ENCODE results near the gene PHC2. TPM values are rescaled to one million over a fixed set of nuclear protein-coding genes. Genes with fewer than 3 reads are reported as not detected.
"Not testable (repeated sequence)": the region's sequence is repeated elsewhere in the genome, so short reads cannot be mapped to it uniquely, and the experiment has no call there.

Gene PHC2
- total RNA-seq, 2 donors from 2014 or later: 48.7 to 59.4 TPM

DNA sequence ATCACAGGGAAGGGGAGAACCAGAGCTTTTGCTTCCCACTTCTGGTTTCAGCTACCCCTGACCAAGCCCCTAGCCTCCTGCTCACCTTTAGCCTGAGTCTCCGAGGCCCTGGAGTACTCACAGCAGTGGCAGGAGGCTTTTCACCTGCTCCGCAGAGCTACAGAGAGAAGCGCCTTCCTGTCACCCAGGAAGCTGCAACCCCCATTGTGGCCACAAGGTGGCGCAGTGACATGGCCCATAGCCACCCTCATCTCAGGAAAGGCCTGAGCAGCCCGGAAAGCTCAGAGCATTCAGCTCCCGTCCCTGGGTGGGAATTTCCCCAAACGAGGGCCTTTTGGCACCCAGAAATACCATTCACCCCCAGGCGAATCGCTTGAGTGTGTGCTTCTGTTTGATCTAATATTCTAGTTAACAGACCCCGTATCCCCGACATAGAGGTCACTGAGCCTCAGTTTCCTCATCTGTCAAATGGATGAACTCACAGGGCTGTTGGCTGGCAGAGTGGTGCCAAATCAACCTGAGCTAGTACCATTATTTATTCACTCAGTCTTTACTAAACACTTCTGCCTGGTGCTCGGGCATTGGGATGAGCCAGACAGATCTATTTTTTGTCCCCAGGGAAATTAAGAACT lies 135.3 kb downstream of the PHC2 start:
- intact Hi-C loops (cut with DNase I, micrococcal nuclease): loop anchor here (2.0 to 10.0 kb wide), 3 partner anchors 69 to 169 kb away; no protein-coding TSS in a partner anchor
- peak; percentile 61 to 91 for DNase-seq
- ATAC-seq: peak; percentile 88

GRCh38 chr1:33295023-33295422 lies 135.9 kb downstream of the PHC2 start:
- ATAC-seq (no peak), DNase-seq (no peak)
- intact Hi-C loops (cut with DNase I, micrococcal nuclease): loop anchor here (2.0 to 10.0 kb wide), 3 partner anchors 70 to 170 kb away; no protein-coding TSS in a partner anchor

DNA sequence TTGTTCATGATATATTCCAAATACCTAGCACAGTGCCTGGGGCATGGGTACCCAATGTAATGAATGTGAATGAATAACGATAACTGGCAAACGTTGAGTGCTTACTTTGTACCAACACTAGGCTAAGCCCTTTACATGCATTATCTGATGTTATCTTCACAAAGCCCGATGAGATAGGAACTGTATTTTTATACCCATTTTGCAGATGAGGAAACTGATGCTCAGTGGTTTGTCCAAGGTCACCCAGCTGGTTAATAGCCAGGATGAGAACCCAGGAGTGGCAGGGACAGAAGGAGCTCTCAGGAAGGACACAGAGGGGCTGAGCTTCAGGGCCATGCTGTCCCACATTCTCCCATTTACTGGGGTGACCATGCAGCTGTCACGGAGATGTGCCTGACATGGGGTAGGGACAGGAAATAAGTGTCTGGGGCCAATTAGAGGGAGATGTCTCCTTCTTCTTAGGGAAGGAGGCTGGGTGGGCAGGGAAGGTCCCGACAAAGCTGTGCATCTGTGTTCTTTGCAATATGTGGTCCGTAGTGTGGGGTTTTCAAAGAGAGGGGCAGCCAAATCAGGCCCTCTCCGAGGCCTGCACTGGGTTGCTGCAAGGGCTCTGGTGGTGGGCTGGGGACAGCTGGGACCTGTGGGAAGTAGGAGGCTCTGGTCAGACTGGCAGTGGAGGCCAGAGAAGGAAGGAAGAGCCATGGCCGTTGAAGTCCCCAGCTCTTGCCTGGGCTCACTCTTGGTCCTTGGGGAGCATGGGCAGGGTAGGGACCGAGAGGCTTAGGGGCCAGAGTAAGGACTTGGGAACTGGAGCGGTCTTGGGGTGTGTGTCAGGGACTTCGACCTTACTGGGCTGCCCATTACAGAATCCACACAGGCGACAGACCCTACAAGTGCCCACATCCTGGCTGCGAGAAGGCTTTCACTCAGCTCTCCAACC lies 136.6 kb downstream of the PHC2 start:
- ATAC-seq (no peak), DNase-seq (no peak)
- intact Hi-C loops (cut with DNase I, micrococcal nuclease): loop anchor here (2.0 to 10.0 kb wide), 3 partner anchors 70 to 170 kb away; no protein-coding TSS in a partner anchor

DNA sequence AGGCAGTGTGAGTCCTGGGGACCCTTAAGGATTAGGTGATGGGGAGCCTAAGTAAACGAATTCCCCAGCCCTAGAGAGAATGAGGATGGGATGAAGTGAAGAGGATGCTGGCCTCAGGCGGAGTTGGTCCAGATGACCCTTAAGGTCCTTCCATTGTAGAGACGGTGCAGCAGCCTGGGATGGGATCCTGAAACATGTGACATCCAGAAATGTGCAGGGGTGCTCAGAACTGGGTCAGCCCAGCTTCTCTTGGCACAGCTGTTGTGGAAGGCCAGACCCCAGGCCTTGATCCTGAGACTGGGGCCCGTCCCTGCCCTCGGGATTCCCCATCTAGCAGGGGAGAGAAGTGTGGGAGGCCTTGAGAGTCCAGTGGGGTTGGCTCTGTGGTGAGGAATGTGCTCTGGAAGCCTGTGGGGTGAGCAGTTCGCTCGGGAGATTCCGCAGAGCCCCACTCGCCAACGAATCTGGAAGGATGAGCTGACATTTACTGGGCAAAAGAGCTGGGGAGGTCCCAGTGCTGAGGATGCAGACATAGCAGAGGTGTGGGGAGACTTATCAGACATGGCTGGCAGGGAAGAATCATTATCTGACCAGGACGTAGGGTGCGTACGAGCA lies 138.1 kb downstream of the PHC2 start:
- ATAC-seq (no peak), DNase-seq (no peak)
- intact Hi-C loops (cut with DNase I, micrococcal nuclease): loop anchor here (10.0 kb wide), 2 partner anchors 72 to 172 kb away; no protein-coding TSS in a partner anchor

- ATAC-seq, DNase-seq: not testable (repeated sequence)
- intact Hi-C loops (cut with DNase I, micrococcal nuclease): loop anchor here (10.0 kb wide), 2 partner anchors 74 to 174 kb away; no protein-coding TSS in a partner anchor
Observed at GRCh38 chr1:33290615-33291014, 140.3 kb downstream of the PHC2 start.

DNA sequence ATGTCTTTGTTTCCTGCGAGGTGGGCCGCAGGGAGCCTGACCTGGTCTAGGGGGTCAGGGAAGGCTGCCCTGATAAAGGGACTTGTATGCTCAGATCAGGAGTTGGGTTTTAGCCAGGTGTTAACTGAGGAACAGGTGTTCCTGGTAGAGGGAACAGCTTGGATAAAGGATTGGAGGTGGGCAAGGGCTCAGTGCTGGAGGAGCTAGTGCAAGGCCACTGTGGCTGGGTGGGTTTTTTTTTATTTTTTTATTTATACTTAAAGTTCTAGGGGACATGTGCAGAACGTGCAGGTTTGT lies 141.1 kb downstream of the PHC2 start:
- intact Hi-C loops (cut with DNase I, micrococcal nuclease): loop anchor here (10.0 kb wide), 2 partner anchors 75 to 175 kb away; no protein-coding TSS in a partner anchor
- DNase-seq (no peak), ATAC-seq (no peak)

- intact Hi-C loops (cut with DNase I, micrococcal nuclease): no loop called here
- ATAC-seq (no peak), DNase-seq (no peak)
Observed at GRCh38 chr1:33288976-33289857, 141.7 kb downstream of the PHC2 start.

GRCh38 chr1:33287317-33287716 lies 143.6 kb downstream of the PHC2 start:
- intact Hi-C loops (cut with DNase I, micrococcal nuclease): no loop called here
- DNase-seq: no peak

GRCh38 chr1:33286451-33287185 lies 144.3 kb downstream of the PHC2 start:
- no peak for ATAC-seq
- intact Hi-C loops (cut with DNase I, micrococcal nuclease): no loop called here
- DNase-seq: no peak

More at GRCh38 chr1:33287317-33287716, 143.6 kb downstream of the PHC2 start:
- no peak for ATAC-seq

- intact Hi-C loops (cut with DNase I, micrococcal nuclease): no loop called here
- ATAC-seq: no peak
- DNase-seq: no peak
Observed at GRCh38 chr1:33284049-33284448, 146.8 kb downstream of the PHC2 start.

DNA sequence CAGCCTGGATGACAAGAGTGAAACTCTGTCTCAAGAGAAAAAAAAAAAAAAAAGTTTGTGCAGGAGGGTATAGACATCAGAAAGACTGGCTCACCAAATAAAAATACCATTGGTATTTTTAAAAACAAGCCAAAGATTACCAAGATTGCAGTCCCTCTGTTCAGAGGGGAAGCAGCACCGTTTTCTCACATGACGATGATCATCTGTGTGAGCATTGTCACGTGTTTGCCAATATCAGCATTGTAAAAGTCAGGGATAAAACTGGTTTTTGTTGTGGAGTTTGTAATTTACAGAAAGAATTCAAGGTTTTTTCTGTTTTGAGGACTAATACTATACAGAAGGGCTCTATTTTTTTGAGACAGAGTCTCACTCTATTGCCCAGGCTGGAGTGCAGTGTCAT lies 148.1 kb downstream of the PHC2 start:
- intact Hi-C loops (cut with DNase I, micrococcal nuclease): no loop called here
- no peak for DNase-seq
- ATAC-seq: no peak

GRCh38 chr1:33281554-33282303 lies 149.2 kb downstream of the PHC2 start:
- no peak for ATAC-seq
- intact Hi-C loops (cut with DNase I, micrococcal nuclease): no loop called here
- no peak for DNase-seq

GRCh38 chr1:33280091-33280661 lies 150.7 kb downstream of the PHC2 start:
- intact Hi-C loops (cut with DNase I, micrococcal nuclease): no loop called here
- no peak for DNase-seq
- no peak for ATAC-seq

DNA sequence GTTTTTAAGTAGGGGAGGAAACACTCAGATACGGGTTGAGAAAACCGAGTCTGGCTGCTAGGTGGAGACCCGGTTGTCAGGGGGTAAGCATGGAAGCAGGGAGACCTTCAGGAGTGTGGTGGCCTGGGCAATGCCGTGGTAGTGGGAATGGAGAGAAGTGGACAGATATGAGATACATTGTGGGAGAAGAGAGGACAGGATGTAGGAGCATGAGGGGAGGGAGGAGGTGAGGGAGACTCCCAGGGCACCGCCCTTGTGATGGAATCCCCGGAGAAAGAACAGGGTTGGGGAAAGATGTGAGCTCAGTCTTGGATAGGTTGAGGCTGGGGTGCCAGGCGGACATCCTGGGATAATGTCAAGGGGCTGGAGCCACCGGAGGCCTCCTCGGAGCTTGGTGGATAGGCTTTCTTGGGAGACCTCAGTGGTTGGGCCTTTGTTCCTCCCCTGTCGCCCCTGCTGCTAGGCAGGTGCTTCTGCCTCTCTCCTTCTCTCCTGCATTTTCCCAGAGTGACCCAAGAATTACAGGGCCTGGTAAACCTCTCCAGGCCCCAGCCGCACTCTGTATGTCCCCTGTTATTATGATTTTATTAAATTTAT lies 153.3 kb downstream of the PHC2 start:
- DNase-seq (no peak), ATAC-seq (no peak)
- intact Hi-C loops (cut with DNase I, micrococcal nuclease): no loop called here

GRCh38 chr1:33276573-33277298 lies 154.2 kb downstream of the PHC2 start:
- ATAC-seq (no peak), DNase-seq (peak in 1 of 2 donors; percentile 6)

More at GRCh38 chr1:33276573-33277298, 154.2 kb downstream of the PHC2 start:
- intact Hi-C loops (cut with DNase I, micrococcal nuclease): no loop called here
